GM12878 (cell line): ENCODE results near the gene AREG. TPM values are rescaled to one million over a fixed set of nuclear protein-coding genes. Genes with fewer than 3 reads are reported as not detected.

Source experiments
- ATAC-seq: fragments of 200-7000 bp; cut with Tn5 transposase; 3 replicates; pipeline ENCODE4 v1.9.1; 2020; ENCODE audit warnings: mild to moderate bottlenecking, moderate library complexity
- BruUV-seq: library from RNA; stranded (reverse); fragments of 400-500 nt; replicated peaks from 2 replicates; lab custom pipeline; 2021; lab: Mats Ljungman, UMichigan
- CTCF ChIA-PET: fragments of 300-600 bp; sonication (Branson Sonifier 250); formaldehyde crosslinking; extraction: SDS; loops from one replicate; lab custom pipeline; 2021; ENCODE audit warnings: inconsistent platforms; lab: Yijun Ruan, JAX
- POLR2A ChIA-PET: fragments of 350-600 bp; formaldehyde crosslinking; extraction: SDS; loops from one replicate; lab custom pipeline; 2021; ENCODE audit warnings: inconsistent platforms; lab: Charles Lee
- RAD21 ChIA-PET: fragments of 300-600 bp; sonication (Branson Sonifier 250); formaldehyde crosslinking; loops from one replicate; lab custom pipeline; 2023; ENCODE audit warnings: antibody characterized with exemption; ENCODE audit not compliant: unreplicated experiment; lab: Charles Lee
- SMC1A ChIA-PET: fragments of 300-600 bp; sonication (Branson Sonifier 250); formaldehyde crosslinking; loops from one replicate; lab custom pipeline; 2023; ENCODE audit not compliant: unreplicated experiment, uncharacterized antibody; lab: Charles Lee
- DNase-seq: peaks from one replicate; pipeline ENCODE4 v3.0.0-alpha.2; 2011; ENCODE audit warnings: low read depth, low spot score
- FAIRE-seq: peaks from 3 replicates; lab custom pipeline; 2011; peaks lifted over from hg19 to GRCh38; lab: Jason Lieb, UNC
- H2AFZ ChIP-seq: 2 replicates; pipeline ENCODE4 v1.6.0; 2011; ENCODE audit warnings: low read depth, low read length, control low read depth; ENCODE audit not compliant: control insufficient read depth
- H3K27ac ChIP-seq: 2 replicates; pipeline ENCODE4 v1.5.1; 2011; ENCODE audit warnings: control low read depth; ENCODE audit not compliant: control insufficient read depth, insufficient read depth
- H3K27me3 ChIP-seq, 2 experiments: replicated peaks in 1 of 2; 2 replicates each; pipeline versions ENCODE4 v1.6.0 to v1.6.1; 2011; ENCODE audit warnings: low read length in 1 of 2; ENCODE audit not compliant: control insufficient read depth in 2 of 2, insufficient read depth in 2 of 2
- H3K36me3 ChIP-seq, 2 experiments: 2 replicates each; pipeline ENCODE4 v1.5.1; 2011; ENCODE audit warnings: low read length in 1 of 2; ENCODE audit not compliant: control insufficient read depth in 2 of 2, insufficient read depth in 2 of 2
- H3K4me1 ChIP-seq: 2 replicates; pipeline ENCODE4 v1.6.1; 2011; ENCODE audit warnings: mild to moderate bottlenecking, low read length, moderate library complexity, mixed read lengths; ENCODE audit not compliant: control insufficient read depth, insufficient read depth
- H3K4me2 ChIP-seq: 2 replicates; pipeline ENCODE4 v1.6.0; 2011; ENCODE audit warnings: control low read depth; ENCODE audit not compliant: control insufficient read depth, insufficient read depth
- H3K4me3 ChIP-seq: fragments of 200-600 bp; sonication (generic); 2 replicates; pipeline ENCODE4 v1.5.1; 2016
- H3K79me2 ChIP-seq: 2 replicates; pipeline ENCODE4 v1.6.0; 2011; ENCODE audit warnings: low read length; ENCODE audit not compliant: control insufficient read depth, insufficient read depth
- H3K9ac ChIP-seq: 2 replicates; pipeline ENCODE4 v1.8.0; 2011; ENCODE audit warnings: low read length, control low read depth, mixed read lengths; ENCODE audit not compliant: control insufficient read depth, insufficient read depth
- H3K9me3 ChIP-seq: replicated peaks from 3 replicates; pipeline ENCODE4 v1.5.1; 2011; ENCODE audit warnings: mild to moderate bottlenecking, low read length; ENCODE audit not compliant: control insufficient read depth, insufficient read depth
- H4K20me1 ChIP-seq: 2 replicates; pipeline ENCODE4 v1.6.0; 2011; ENCODE audit not compliant: control insufficient read depth, insufficient read depth
- BCL3 ChIP-seq: IDR thresholded peaks from 2 replicates; pipeline ENCODE4 v1.6.1; 2011; ENCODE audit warnings: borderline replicate concordance, low read depth, mild to moderate bottlenecking, moderate library complexity, low read length; ENCODE audit not compliant: insufficient read depth, poor library complexity, severe bottlenecking
- BCLAF1 ChIP-seq: fragments of 450-650 bp; IDR thresholded peaks from 2 replicates; pipeline ENCODE4 v1.6.1; 2017; ENCODE audit warnings: antibody characterized with exemption, mild to moderate bottlenecking, moderate library complexity
- CBX3 ChIP-seq: fragments of 200-600 bp; sonication (generic); IDR thresholded peaks from 2 replicates; pipeline ENCODE4 v1.6.1; 2016; ENCODE audit warnings: low read depth, borderline replicate concordance
- CHD4 ChIP-seq: fragments of 200-600 bp; sonication (generic); IDR thresholded peaks from 2 replicates; pipeline ENCODE4 v1.6.1; 2016; ENCODE audit warnings: mild to moderate bottlenecking
- EED ChIP-seq: sonication (generic); IDR thresholded peaks from 2 replicates; pipeline ENCODE4 v1.6.1; 2016; ENCODE audit warnings: antibody characterized with exemption, low read depth
- ESRRA ChIP-seq: IDR thresholded peaks from 2 replicates; pipeline ENCODE4 v1.6.1; 2012; ENCODE audit warnings: mild to moderate bottlenecking, low read length, improper control_type of control experiment
- FOS ChIP-seq: IDR thresholded peaks from 3 replicates; pipeline ENCODE4 v1.6.1; 2011; ENCODE audit warnings: borderline replicate concordance; ENCODE audit not compliant: insufficient read length; ENCODE audit errors: extremely low read depth
- HDAC2 ChIP-seq: fragments of 200-600 bp; sonication (generic); IDR thresholded peaks from 2 replicates; pipeline ENCODE4 v1.6.1; 2017
- KAT2A ChIP-seq: conservative IDR thresholded peaks from 2 replicates; pipeline ENCODE4 v1.6.1; 2011; ENCODE audit warnings: low read depth, low read length; ENCODE audit not compliant: control insufficient read depth
- MYC ChIP-seq: IDR thresholded peaks from 2 replicates; pipeline ENCODE4 v1.6.1; 2011; ENCODE audit warnings: mild to moderate bottlenecking, low read length, moderate library complexity, inconsistent platforms; ENCODE audit not compliant: insufficient read depth, insufficient replicate concordance, insufficient read length, severe bottlenecking
- NR2F1 ChIP-seq: fragments of 450-650 bp; conservative IDR thresholded peaks from 2 replicates; pipeline ENCODE4 v1.6.1; 2017; ENCODE audit warnings: mild to moderate bottlenecking
- PRDM15 ChIP-seq: fragments of 450-650 bp; formaldehyde crosslinking; IDR thresholded peaks from 2 replicates; pipeline ENCODE4 v1.4.0; 2020; ENCODE audit warnings: mild to moderate bottlenecking, moderate library complexity
- SMC3 ChIP-seq: IDR thresholded peaks from 2 replicates; pipeline ENCODE4 v1.6.1; 2011; ENCODE audit warnings: low read length, improper control_type of control experiment, borderline replicate concordance
- TBL1XR1 ChIP-seq: IDR thresholded peaks from 2 replicates; pipeline ENCODE4 v1.6.1; 2012; ENCODE audit warnings: low read depth, low read length, improper control_type of control experiment
- TCF12 ChIP-seq: IDR thresholded peaks from 2 replicates; pipeline ENCODE4 v1.6.1; 2011; ENCODE audit warnings: low read depth, mild to moderate bottlenecking, low read length
- YBX1 ChIP-seq: fragments of 450-650 bp; IDR thresholded peaks from 2 replicates; pipeline ENCODE4 v1.6.1; 2016; ENCODE audit warnings: antibody characterized with exemption
- WGBS: methylation state at CpG from one replicate; pipeline ENCODE4 v1.1.6; 2016; ENCODE audit warnings: low lambda C conversion rate; ENCODE audit not compliant: insufficient replicate concordance, insufficient coverage; ENCODE audit errors: missing lambda C conversion rate; 5-methylcytosine and 5-hydroxymethylcytosine counted together
- in situ Hi-C: fragments of 300-500 bp; cut with MboI; formaldehyde crosslinking; loops from 9 replicates; pipeline ENCODE4 v1.14.3; 2018; ENCODE audit warnings: mixed read lengths
- intact Hi-C: fragments of 100-400 bp; cut with micrococcal nuclease; formaldehyde crosslinking; loops from one replicate; pipeline ENCODE4 v1.14.2; 2022; ENCODE audit not compliant: unreplicated experiment
- polyA plus RNA-seq, 11 experiments: library from polyadenylated mRNA; depleted of rRNA in 4 of 11; unstranded in 6 of 11; stranded (reverse) in 5 of 11; fragments of >200 nt; fragmentation: Nextera tagmentation in 4 of 11; fragmentation: Illumina TruSeq in 1 of 11; extraction: Ambion mirVana in 4 of 11; extraction: Trizol in 1 of 11; gene quantifications; 1 replicate in 1 of 11; 2 replicates in 10 of 11; pipeline versions ENCODE4 v1.2.1 to v1.2.3, GENCODE V29; 2011 to 2016; ENCODE audit warnings: inconsistent platforms in 2 of 11, missing spikeins in 2 of 11, low read depth in 1 of 11
- total RNA-seq, 4 experiments: library from RNA; depleted of rRNA in 3 of 4; stranded (reverse); fragments of >200 nt in 3 of 4; fragmentation: Illumina TruSeq in 1 of 4; extraction: Trizol in 1 of 4; gene quantifications; 2 replicates each; pipeline versions ENCODE4 v1.2.1 to v1.2.3, GENCODE V29; 2013 to 2021

The AREG gene
- total and polyA plus RNA-seq, 10 of the 15 experiments (the other 5 are each of a cell fraction or from before 2014, with no cell fraction given): 0.25 to 0.37 TPM; not detected in 8

- ChIA-PET SMC1A (no interaction called here), CTCF (interaction anchor here (0.9 to 1.4 kb wide), 4 partner anchors 9 to 227 kb away, joined by 3 to 4 read pairs (median 4); partner anchors contain the start of gene AREG), RAD21 (no interaction called here), POLR2A (no interaction called here)
- no peak overlapping the region for H3K27ac ChIP-seq
- intact Hi-C loops: no loop called here
- no peak overlapping the region for H2AFZ ChIP-seq
- no peaks in the 10 kb centered on the region for H3K79me2 ChIP-seq
- H3K27me3 ChIP-seq: no peaks in the 10 kb centered on the region; a peak in 1 of 4 replicates
- in situ Hi-C loops: no loop called here
- no TSS peak for BruUV-seq
- DNase-seq: no peak
- H3K4me2 ChIP-seq: no peak overlapping the region
- H3K4me1 ChIP-seq: no peaks in the 10 kb centered on the region
- 67% methylated on average over 4 of the region's 4 CpGs for WGBS
- no peaks in the 10 kb centered on the region for H4K20me1 ChIP-seq
- no peak overlapping the region for H3K4me3 ChIP-seq
- H3K9ac ChIP-seq: no peak overlapping the region
- no peak for ATAC-seq
- H3K36me3 ChIP-seq: no peaks in the 10 kb centered on the region
- no peak for FAIRE-seq
- no peaks in the 10 kb centered on the region for H3K9me3 ChIP-seq
- TF ChIP-seq CHD4 (no peak), YBX1 (no peak), MYC (no peak), FOS (no peak), TCF12 (no peak), BCL3 (no peak), ESRRA (no peak), HDAC2 (no peak), NR2F1 (no peak), PRDM15 (no peak), KAT2A (no peak), SMC3 (no peak), BCLAF1 (no peak), CBX3 (no peak), EED (no peak), TBL1XR1 (no peak)
Measured at GRCh38 chr4:74455361-74456055, 10.6 kb downstream of the AREG start.
